Hepatocyte (in vitro differentiated cells): ENCODE data around the gene POLR2F. TPM values are rescaled to one million over a fixed set of nuclear protein-coding genes. Genes with fewer than 3 reads are reported as not detected.

ENCODE experiments used
- DNase-seq: peaks from one replicate; pipeline ENCODE4 v3.0.0-alpha.2; 2016; ENCODE audit warnings: low spot score
- H2AFZ ChIP-seq: fragments of 200-600 bp; sonication (generic); 2 replicates; pipeline ENCODE4 v1.6.0; 2016; ENCODE audit warnings: antibody characterized with exemption, mild to moderate bottlenecking
- H3K27ac ChIP-seq: fragments of 200-600 bp; sonication (generic); 2 replicates; pipeline ENCODE4 v1.5.1; 2016; ENCODE audit warnings: mild to moderate bottlenecking
- H3K27me3 ChIP-seq: fragments of 200-600 bp; sonication (generic); 2 replicates; pipeline ENCODE4 v1.6.1; 2016
- H3K36me3 ChIP-seq: fragments of 200-600 bp; sonication (generic); replicated peaks from 2 replicates; pipeline ENCODE4 v1.5.1; 2016; ENCODE audit warnings: low read depth; ENCODE audit not compliant: insufficient read depth
- H3K4me1 ChIP-seq: fragments of 200-600 bp; sonication (generic); 2 replicates; pipeline ENCODE4 v1.5.1; 2016; ENCODE audit warnings: mild to moderate bottlenecking, moderate library complexity; ENCODE audit not compliant: insufficient read depth
- H3K4me2 ChIP-seq: fragments of 200-600 bp; sonication (generic); 2 replicates; pipeline ENCODE4 v1.6.0; 2016
- H3K4me3 ChIP-seq: fragments of 200-600 bp; sonication (generic); 2 replicates; pipeline ENCODE4 v1.5.1; 2016; ENCODE audit warnings: mild to moderate bottlenecking
- H3K79me2 ChIP-seq: fragments of 200-600 bp; sonication (generic); 2 replicates; pipeline ENCODE4 v1.6.0; 2017; ENCODE audit warnings: mild to moderate bottlenecking
- H3K9me2 ChIP-seq: fragments of 200-600 bp; sonication (generic); replicated peaks from 2 replicates; pipeline ENCODE4 v1.6.0; 2017; ENCODE audit warnings: mild to moderate bottlenecking; ENCODE audit not compliant: insufficient read depth
- H3K9me3 ChIP-seq: fragments of 200-600 bp; sonication (generic); 2 replicates; pipeline ENCODE4 v1.5.1; 2016; ENCODE audit warnings: low read depth, mild to moderate bottlenecking
- H4K20me1 ChIP-seq: fragments of 200-600 bp; sonication (generic); 2 replicates; pipeline ENCODE4 v1.6.0; 2016; ENCODE audit warnings: mild to moderate bottlenecking; ENCODE audit not compliant: insufficient read depth, poor library complexity, severe bottlenecking
- CTCF ChIP-seq: fragments of 200-600 bp; sonication (generic); IDR thresholded peaks from 2 replicates; pipeline ENCODE4 v1.5.1; 2016; ENCODE audit warnings: antibody characterized with exemption, mild to moderate bottlenecking; ENCODE audit not compliant: poor library complexity
- EZH2 ChIP-seq: fragments of 200-600 bp; sonication (generic); IDR thresholded peaks from 2 replicates; pipeline ENCODE4 v1.6.1; 2016; ENCODE audit warnings: antibody characterized with exemption, mild to moderate bottlenecking, borderline replicate concordance
- EZH2phosphoT487 ChIP-seq: fragments of 200-600 bp; sonication (generic); IDR thresholded peaks from one replicate; pipeline ENCODE4 v1.6.1; 2018; ENCODE audit warnings: antibody characterized with exemption, mild to moderate bottlenecking, low read depth, moderate library complexity; ENCODE audit not compliant: unreplicated experiment, severe bottlenecking
- WGBS: methylation state at CpG from one replicate; pipeline ENCODE4 v1.1.6; 2016; ENCODE audit warnings: low lambda C conversion rate; ENCODE audit errors: missing lambda C conversion rate; 5-methylcytosine and 5-hydroxymethylcytosine counted together
- polyA plus RNA-seq: library from polyadenylated mRNA; unstranded; fragments of >200 nt; fragmentation: Nextera tagmentation; extraction: Ambion mirVana; gene quantifications from 2 replicates; pipeline ENCODE4 v1.2.1, GENCODE V29; 2016
- total RNA-seq: library from RNA; depleted of rRNA; stranded (reverse); fragments of >200 nt; gene quantifications from 2 replicates; pipeline ENCODE4 v1.2.3, GENCODE V29; 2014

The POLR2F gene
- total and polyA plus RNA-seq, 2 experiments from 2014 or later, result 59.4 to 119 TPM

- no peaks in the 10 kb centered on the region for H3K9me3 ChIP-seq
- no peak overlapping the region for H3K27ac ChIP-seq
- H2AFZ ChIP-seq, result no peak overlapping the region
- H3K9me2 ChIP-seq, result no peaks in the 10 kb centered on the region
- no peaks in the 10 kb centered on the region for H3K4me1 ChIP-seq
- TF ChIP-seq EZH2, result no peak
- no peak for TF ChIP-seq CTCF
- TF ChIP-seq EZH2phosphoT487, result no peak
- no peaks in the 10 kb centered on the region for H4K20me1 ChIP-seq
- WGBS, result 89% methylated on average over 13 of the region's 13 CpGs
- no peak for DNase-seq
- H3K4me2 ChIP-seq, result no peak overlapping the region
- no peaks in the 10 kb centered on the region for H3K36me3 ChIP-seq
- H3K79me2 ChIP-seq, result no peaks in the 10 kb centered on the region
- no peak overlapping the region for H3K4me3 ChIP-seq
- no peaks in the 10 kb centered on the region for H3K27me3 ChIP-seq
Measured at GRCh38 chr22:38007330-38007902, 53.9 kb downstream of the POLR2F start.

- no peak for DNase-seq
- WGBS, result 78% methylated on average over 14 of the region's 14 CpGs
- Histone ChIP-seq H4K20me1 (no peaks in the 10 kb centered on the region), H2AFZ (no peak overlapping the region), H3K4me2 (no peak overlapping the region), H3K9me3 (no peaks in the 10 kb centered on the region), H3K9me2 (no peaks in the 10 kb centered on the region), H3K36me3 (no peaks in the 10 kb centered on the region), H3K27ac (no peak overlapping the region), H3K4me1 (no peaks in the 10 kb centered on the region), H3K79me2 (no peaks in the 10 kb centered on the region), H3K4me3 (no peak overlapping the region), H3K27me3 (no peaks in the 10 kb centered on the region)
- TF ChIP-seq CTCF (no peak), EZH2 (no peak), EZH2phosphoT487 (no peak)
Measured at GRCh38 chr22:38009000-38009806, 55.7 kb downstream of the POLR2F start.

- DNase-seq, result no peak
- Histone ChIP-seq H4K20me1 (no peaks in the 10 kb centered on the region), H3K9me3 (no peaks in the 10 kb centered on the region), H3K27ac (no peak overlapping the region), H3K36me3 (no peaks in the 10 kb centered on the region), H3K4me1 (peaks cover 3% of the 10 kb centered on the region), H3K79me2 (no peaks in the 10 kb centered on the region), H3K4me2 (no peak overlapping the region), H3K27me3 (no peaks in the 10 kb centered on the region), H3K9me2 (no peaks in the 10 kb centered on the region), H2AFZ (no peak overlapping the region), H3K4me3 (no peak overlapping the region)
- TF ChIP-seq CTCF (no peak), EZH2phosphoT487 (no peak), EZH2 (no peak)
- WGBS, result 87% methylated on average over 7 of the region's 7 CpGs
Measured at GRCh38 chr22:38012604-38013072, 59.1 kb downstream of the POLR2F start.
